ENCODE data around the gene CLN6.
"Not testable (repeated sequence)": the region's sequence is repeated elsewhere in the genome, so short reads cannot be mapped to it uniquely, and the experiment has no call there.

CLN6 gene

GRCh38 chr15:68214838-68215254 is 14.7 kb downstream of the CLN6 start:
- H3K4me2 ChIP-seq (ENCODE audit: low read length), result no peak overlapping the region
- H3K9me3 ChIP-seq (ENCODE audit: control insufficient read depth, low read length), result no peaks in the 10 kb centered on the region
- H3K36me3 ChIP-seq (ENCODE audit: control insufficient read depth, insufficient read depth, low read length), result no peaks in the 10 kb centered on the region
- no peak overlapping the region for H3K27ac ChIP-seq
- H3K9ac ChIP-seq, result no peak overlapping the region
- H3K4me1 ChIP-seq, result no peaks in the 10 kb centered on the region
- H3K79me2 ChIP-seq, result no peaks in the 10 kb centered on the region
- no peak overlapping the region for H2AFZ ChIP-seq
- H3K4me3 ChIP-seq (ENCODE audit: low read depth, low read length), result no peak overlapping the region
- TF ChIP-seq CTCF (IDR thresholded peaks at IDR 0.05), result no peak
- no peaks in the 10 kb centered on the region for H3K27me3 ChIP-seq (ENCODE audit: control insufficient read depth, insufficient read depth, low read length)

GRCh38 chr15:68213991-68214837 is 15.3 kb downstream of the CLN6 start:
- no peaks in the 10 kb centered on the region for H3K79me2 ChIP-seq
- no peaks in the 10 kb centered on the region for H3K4me1 ChIP-seq
- no peak overlapping the region for H2AFZ ChIP-seq
- H3K4me3 ChIP-seq (ENCODE audit: low read depth, low read length), result no peak overlapping the region
- H3K4me2 ChIP-seq (ENCODE audit: low read length), result no peak overlapping the region
- no peaks in the 10 kb centered on the region for H3K27me3 ChIP-seq (ENCODE audit: control insufficient read depth, insufficient read depth, low read length)
- TF ChIP-seq CTCF (IDR thresholded peaks at IDR 0.05), result no peak
- H3K9me3 ChIP-seq (ENCODE audit: control insufficient read depth, low read length), result no peaks in the 10 kb centered on the region
- no peak overlapping the region for H3K9ac ChIP-seq
- no peak overlapping the region for H3K27ac ChIP-seq
- H3K36me3 ChIP-seq (ENCODE audit: control insufficient read depth, insufficient read depth, low read length), result no peaks in the 10 kb centered on the region

- not testable (repeated sequence) for H3K27ac ChIP-seq; H3K27me3 ChIP-seq (ENCODE audit: control insufficient read depth, insufficient read depth, low read length)
These were observed 16.1 kb downstream of the CLN6 start for GRCh38 chr15:68213491-68213845.

GRCh38 chr15:68211656-68212320 is 17.7 kb downstream of the CLN6 start:
- no peak for TF ChIP-seq CTCF (IDR thresholded peaks at IDR 0.05)
- Histone ChIP-seq H2AFZ (no peak overlapping the region), H3K27ac (no peak overlapping the region), H3K79me2 (no peaks in the 10 kb centered on the region), H3K4me2 (ENCODE audit: low read length) (no peak overlapping the region), H3K9me3 (ENCODE audit: control insufficient read depth, low read length) (no peaks in the 10 kb centered on the region), H3K36me3 (ENCODE audit: control insufficient read depth, insufficient read depth, low read length) (no peaks in the 10 kb centered on the region), H3K4me1 (no peaks in the 10 kb centered on the region), H3K4me3 (ENCODE audit: low read depth, low read length) (no peak overlapping the region), H3K27me3 (ENCODE audit: control insufficient read depth, insufficient read depth, low read length) (no peaks in the 10 kb centered on the region), H3K9ac (no peak overlapping the region)

More at GRCh38 chr15:68213491-68213845, 16.1 kb downstream of the CLN6 start:
- not testable (repeated sequence) for H3K4me1 ChIP-seq; H3K4me2 ChIP-seq (ENCODE audit: low read length); H3K4me3 ChIP-seq (ENCODE audit: low read depth, low read length); H3K9ac ChIP-seq; H3K79me2 ChIP-seq; H2AFZ ChIP-seq; H3K36me3 ChIP-seq (ENCODE audit: control insufficient read depth, insufficient read depth, low read length); H3K9me3 ChIP-seq (ENCODE audit: control insufficient read depth, low read length)

- Histone ChIP-seq H3K36me3 (ENCODE audit: control insufficient read depth, insufficient read depth, low read length) (no peaks in the 10 kb centered on the region), H3K27ac (no peak overlapping the region), H3K4me3 (ENCODE audit: low read depth, low read length) (no peak overlapping the region), H3K79me2 (no peaks in the 10 kb centered on the region), H2AFZ (no peak overlapping the region), H3K4me1 (no peaks in the 10 kb centered on the region), H3K4me2 (ENCODE audit: low read length) (no peak overlapping the region), H3K9ac (no peak overlapping the region), H3K27me3 (ENCODE audit: control insufficient read depth, insufficient read depth, low read length) (no peaks in the 10 kb centered on the region), H3K9me3 (ENCODE audit: control insufficient read depth, low read length) (no peaks in the 10 kb centered on the region)
- TF ChIP-seq CTCF (IDR thresholded peaks at IDR 0.05), result peak; percentile 50
These were observed 18.5 kb downstream of the CLN6 start for GRCh38 chr15:68210821-68211655.

All from parathyroid adenoma (tissue), 2 donors.